K562 (cell line): ENCODE measurements around the gene MYRIP.

Experiments
- EP300 ChIP-seq: IDR thresholded peaks from 2 replicates; pipeline ENCODE4 v1.6.1; 2012; ENCODE audit warnings: low read length, improper control_type of control experiment
- KLF10 ChIP-seq: fragments of 250-450 bp; sonication (Bioruptor Pico); IDR thresholded peaks from 2 replicates; pipeline ENCODE4 v1.6.1; 2021; ENCODE audit warnings: matching md5 sums
- SREBF1 ChIP-seq: fragments of 150-350 bp; IDR thresholded peaks from 2 replicates; pipeline ENCODE4 v1.6.1; 2014; ENCODE audit warnings: antibody characterized with exemption, low read depth, low read length, borderline replicate concordance
- TF ChIP-seq, protein P1 (sequence below), 3 experiments: IDR thresholded peaks in 2 of 3; conservative IDR thresholded peaks in 1 of 3; 2 replicates each; pipeline ENCODE4 v1.5.1; 2011 to 2012; ENCODE audit warnings: low read length in 3 of 3, mild to moderate bottlenecking in 3 of 3, control low read depth in 2 of 3, improper control_type of control experiment in 1 of 3, inconsistent platforms in 1 of 3, low read depth in 1 of 3, mixed read lengths in 1 of 3, moderate library complexity in 1 of 3; ENCODE audit not compliant: insufficient read depth in 2 of 3

DNA sequence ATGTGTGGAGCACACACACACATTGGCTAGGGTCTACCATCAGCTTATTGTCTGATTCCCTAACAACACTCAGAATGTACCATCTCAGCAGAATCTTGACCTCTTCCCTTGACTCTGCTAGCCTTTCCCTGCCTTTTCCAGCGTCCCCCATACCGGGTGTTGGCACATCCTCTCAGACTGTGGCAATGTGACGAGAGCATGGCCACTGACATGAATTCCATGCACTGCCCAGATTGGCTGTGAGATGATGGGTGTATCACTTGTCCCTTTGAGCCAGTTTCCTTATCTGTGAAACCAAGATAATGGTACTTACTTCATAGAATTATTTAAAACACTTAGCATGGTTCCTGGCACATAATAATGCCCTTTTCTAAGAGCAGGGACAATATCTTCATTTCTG, 439.8 kb downstream of the MYRIP start:
- TF ChIP-seq, protein P1, sequence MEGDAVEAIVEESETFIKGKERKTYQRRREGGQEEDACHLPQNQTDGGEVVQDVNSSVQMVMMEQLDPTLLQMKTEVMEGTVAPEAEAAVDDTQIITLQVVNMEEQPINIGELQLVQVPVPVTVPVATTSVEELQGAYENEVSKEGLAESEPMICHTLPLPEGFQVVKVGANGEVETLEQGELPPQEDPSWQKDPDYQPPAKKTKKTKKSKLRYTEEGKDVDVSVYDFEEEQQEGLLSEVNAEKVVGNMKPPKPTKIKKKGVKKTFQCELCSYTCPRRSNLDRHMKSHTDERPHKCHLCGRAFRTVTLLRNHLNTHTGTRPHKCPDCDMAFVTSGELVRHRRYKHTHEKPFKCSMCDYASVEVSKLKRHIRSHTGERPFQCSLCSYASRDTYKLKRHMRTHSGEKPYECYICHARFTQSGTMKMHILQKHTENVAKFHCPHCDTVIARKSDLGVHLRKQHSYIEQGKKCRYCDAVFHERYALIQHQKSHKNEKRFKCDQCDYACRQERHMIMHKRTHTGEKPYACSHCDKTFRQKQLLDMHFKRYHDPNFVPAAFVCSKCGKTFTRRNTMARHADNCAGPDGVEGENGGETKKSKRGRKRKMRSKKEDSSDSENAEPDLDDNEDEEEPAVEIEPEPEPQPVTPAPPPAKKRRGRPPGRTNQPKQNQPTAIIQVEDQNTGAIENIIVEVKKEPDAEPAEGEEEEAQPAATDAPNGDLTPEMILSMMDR (IDR thresholded peaks at IDR 0.05 in 2 of 3, conservative IDR thresholded peaks at IDR 0.05 in 1 of 3; ENCODE audit: insufficient read depth in 2 of 3, low read depth in 1 of 3, low read length in 3 of 3): no peak
- TF ChIP-seq SREBF1: no peak
- TF ChIP-seq EP300: no peak
- no peak for TF ChIP-seq KLF10 (CRISPR knock-in tag)
